SU-DHL-6 (cell line): ENCODE measurements around the gene C2orf92.

ENCODE experiments used
- H2AFZ ChIP-seq: fragments of 200-600 bp; sonication (generic); 2 replicates; pipeline ENCODE4 v1.6.1; 2014; ENCODE audit warnings: low read depth, mild to moderate bottlenecking, moderate library complexity, mixed read lengths, antibody characterized with exemption, low read length; ENCODE audit not compliant: severe bottlenecking
- H3F3A ChIP-seq: fragments of 200-600 bp; shearing (Covaris generic); 2 replicates; pipeline ENCODE4 v1.6.0; 2016; ENCODE audit warnings: antibody characterized with exemption, mild to moderate bottlenecking; ENCODE audit not compliant: insufficient read depth
- H3K27ac ChIP-seq: fragments of 200-600 bp; sonication (generic); 2 replicates; pipeline ENCODE4 v1.5.1; 2016; ENCODE audit warnings: low read depth, mild to moderate bottlenecking, low read length, moderate library complexity, mixed read lengths
- H3K27me3 ChIP-seq: fragments of 200-600 bp; sonication (generic), shearing (Covaris generic); 2 replicates; pipeline ENCODE4 v1.6.0; 2014; ENCODE audit warnings: mild to moderate bottlenecking, low read length
- H3K36me3 ChIP-seq: fragments of 200-600 bp; sonication (generic); 2 replicates; pipeline ENCODE4 v1.6.1; 2014; ENCODE audit warnings: mild to moderate bottlenecking, low read length, mixed read lengths
- H3K4me2 ChIP-seq: fragments of 300-600, 200-600 bp; shearing (Covaris generic), sonication (generic); 2 replicates; pipeline ENCODE4 v1.6.0; 2014; ENCODE audit warnings: low read length, low read depth, mild to moderate bottlenecking; ENCODE audit not compliant: poor library complexity, severe bottlenecking
- H3K4me3 ChIP-seq: fragments of 200-600 bp; sonication (generic); 2 replicates; pipeline ENCODE4 v1.5.1; 2014; ENCODE audit warnings: antibody characterized with exemption, low read length, mild to moderate bottlenecking, mixed read lengths; ENCODE audit not compliant: insufficient read depth, poor library complexity, severe bottlenecking
- H3K79me2 ChIP-seq: fragments of 200-600 bp; sonication (generic); 2 replicates; pipeline ENCODE4 v1.6.1; 2014; ENCODE audit warnings: mild to moderate bottlenecking, low read length, moderate library complexity; ENCODE audit not compliant: insufficient read depth
- H3K9ac ChIP-seq: fragments of 200-600 bp; sonication (generic); 2 replicates; pipeline ENCODE4 v1.7.0; 2014; ENCODE audit warnings: mild to moderate bottlenecking, low read length
- H3K9me2 ChIP-seq: fragments of 200-600 bp; sonication (generic); replicated peaks from 2 replicates; pipeline ENCODE4 v1.6.1; 2014; ENCODE audit warnings: low read length; ENCODE audit not compliant: insufficient read depth
- H3K9me3 ChIP-seq: fragments of 200-600 bp; sonication (generic); 2 replicates; pipeline ENCODE4 v1.6.1; 2014; ENCODE audit warnings: low read length, mixed read lengths; ENCODE audit not compliant: insufficient read depth
- H4K20me1 ChIP-seq: fragments of 200-600 bp; sonication (generic); 2 replicates; pipeline ENCODE4 v1.6.1; 2014; ENCODE audit warnings: low read depth, mild to moderate bottlenecking, antibody characterized with exemption, low read length, moderate library complexity, mixed read lengths
- CTCF ChIP-seq: fragments of 200-600 bp; sonication (generic); IDR thresholded peaks from one replicate; pipeline ENCODE4 v1.5.1; 2017; ENCODE audit warnings: antibody characterized with exemption, mild to moderate bottlenecking, low read length, moderate library complexity; ENCODE audit not compliant: insufficient read depth, poor library complexity, severe bottlenecking
- EZH2phosphoT487 ChIP-seq: fragments of 200-600 bp; sonication (generic), shearing (Covaris generic); conservative IDR thresholded peaks from 2 replicates; pipeline ENCODE4 v1.6.1; 2018; ENCODE audit warnings: mild to moderate bottlenecking, antibody characterized with exemption, low read length, moderate library complexity, mixed read lengths

Gene C2orf92

GRCh38 chr2:97742381-97742847, 72.9 kb downstream of the C2orf92 start:
- no peak overlapping the region for H3K4me3 ChIP-seq
- no peak overlapping the region for H3K27ac ChIP-seq
- H3K27me3 ChIP-seq = no peaks in the 10 kb centered on the region
- no peaks in the 10 kb centered on the region for H3K9me2 ChIP-seq
- H3K9ac ChIP-seq = no peak overlapping the region
- H4K20me1 ChIP-seq = no peaks in the 10 kb centered on the region
- no peak overlapping the region for H2AFZ ChIP-seq
- TF ChIP-seq EZH2phosphoT487 (no peak), CTCF (no peak)
- no peaks in the 10 kb centered on the region for H3K36me3 ChIP-seq
- H3K4me2 ChIP-seq = no peak overlapping the region
- H3K79me2 ChIP-seq = no peaks in the 10 kb centered on the region
- no peaks in the 10 kb centered on the region for H3F3A ChIP-seq
- no peaks in the 10 kb centered on the region for H3K9me3 ChIP-seq

DNA sequence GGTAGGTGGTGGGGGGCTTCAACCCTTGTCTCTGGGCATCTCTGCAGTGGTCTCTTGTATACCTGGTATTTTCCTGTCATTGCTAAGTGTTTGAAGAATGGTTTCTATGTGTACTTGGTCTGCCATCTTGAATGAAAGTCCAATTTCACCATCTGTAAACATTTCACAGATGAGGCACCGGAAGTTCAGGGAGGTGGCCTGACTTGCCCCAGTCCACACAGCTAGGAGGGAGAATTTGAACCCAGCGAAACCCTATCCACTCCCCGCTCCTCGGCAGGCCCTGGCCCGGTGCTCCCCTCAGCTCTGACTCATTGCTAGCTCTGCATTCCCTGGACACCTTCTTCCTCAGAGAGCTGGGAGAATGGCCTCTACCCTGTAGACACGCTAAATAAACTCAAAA, 74.4 kb downstream of the C2orf92 start:
- no peak for TF ChIP-seq CTCF
- TF ChIP-seq EZH2phosphoT487 = no peak
- Histone ChIP-seq H3K36me3 (no peaks in the 10 kb centered on the region), H3K27me3 (no peaks in the 10 kb centered on the region), H2AFZ (no peak overlapping the region), H3K27ac (no peak overlapping the region), H4K20me1 (no peaks in the 10 kb centered on the region), H3K4me2 (no peak overlapping the region), H3K9me3 (no peaks in the 10 kb centered on the region), H3K4me3 (no peak overlapping the region), H3F3A (no peaks in the 10 kb centered on the region), H3K79me2 (no peaks in the 10 kb centered on the region), H3K9ac (no peak overlapping the region), H3K9me2 (no peaks in the 10 kb centered on the region)

DNA sequence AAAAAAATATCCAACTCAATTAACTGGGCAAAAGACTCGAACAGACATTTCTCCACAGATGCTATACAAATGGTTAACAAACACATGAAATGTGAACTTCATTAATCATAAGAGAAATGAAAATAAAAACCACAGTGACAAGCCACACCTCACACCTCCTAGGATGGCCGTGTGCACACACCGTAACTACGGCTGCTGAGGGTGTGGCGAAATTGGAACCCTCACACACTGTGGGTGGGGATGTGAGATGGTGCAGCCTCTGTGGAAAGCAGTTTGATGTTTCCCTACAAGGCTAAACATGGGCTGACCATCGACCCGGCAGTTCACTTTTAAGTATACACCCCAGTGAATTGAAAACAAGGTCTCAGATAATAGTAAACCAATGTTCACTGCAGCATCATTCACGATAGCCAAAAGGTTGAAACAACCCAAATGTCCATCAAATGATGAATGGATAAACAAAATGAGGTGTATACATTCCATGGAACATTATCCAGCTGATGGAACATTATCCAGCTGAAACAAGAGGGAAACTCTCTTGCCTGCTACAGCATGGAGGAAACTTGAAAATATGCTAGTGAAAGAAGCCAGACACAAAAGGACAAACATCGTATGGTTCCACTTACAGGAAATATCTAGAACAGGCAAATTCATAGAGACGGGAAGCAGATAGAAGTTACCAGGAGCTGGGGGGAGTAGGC, 76.1 kb downstream of the C2orf92 start:
- Histone ChIP-seq H3K9me2 (no peaks in the 10 kb centered on the region), H3K36me3 (no peaks in the 10 kb centered on the region), H3K27me3 (no peaks in the 10 kb centered on the region), H3K9ac (no peak overlapping the region), H3K27ac (no peak overlapping the region), H2AFZ (no peak overlapping the region), H3K4me2 (no peak overlapping the region), H3K9me3 (no peaks in the 10 kb centered on the region), H3F3A (no peaks in the 10 kb centered on the region), H3K4me3 (no peak overlapping the region), H3K79me2 (no peaks in the 10 kb centered on the region), H4K20me1 (no peaks in the 10 kb centered on the region)
- TF ChIP-seq CTCF (no peak), EZH2phosphoT487 (no peak)
